OCI-LY7 (cell line): ENCODE results near the gene SKIC3. TPM values are rescaled to one million over a fixed set of nuclear protein-coding genes. Genes with fewer than 3 reads are reported as not detected.

Source experiments
- BruUV-seq: library from RNA; stranded (reverse); fragments of 400-500 nt; replicated peaks from 2 replicates; lab custom pipeline; 2021; lab: Mats Ljungman, UMichigan
- CTCF ChIA-PET: fragments of 300-600 bp; sonication (Branson Sonifier 250); formaldehyde crosslinking; loops from one replicate; lab custom pipeline; 2022; ENCODE audit warnings: antibody characterized with exemption; ENCODE audit not compliant: unreplicated experiment; lab: Charles Lee
- POLR2A ChIA-PET: fragments of 300-600 bp; sonication (Branson Sonifier 250); formaldehyde crosslinking; loops from one replicate; lab custom pipeline; 2022; ENCODE audit warnings: antibody characterized with exemption; lab: Charles Lee
- DNase-seq: peaks from one replicate; pipeline ENCODE4 v3.0.0-alpha.2; 2015; ENCODE audit warnings: low spot score
- H2AFZ ChIP-seq: fragments of 200-600 bp; sonication (generic), shearing (Covaris generic); 2 replicates; pipeline ENCODE4 v1.6.1; 2014; ENCODE audit warnings: mild to moderate bottlenecking, antibody characterized with exemption, low read length, moderate library complexity
- H3K27ac ChIP-seq: fragments of 200-600 bp; sonication (generic); 2 replicates; pipeline ENCODE4 v1.5.1; 2014; ENCODE audit warnings: mixed run types, low read depth, mild to moderate bottlenecking, moderate library complexity, low read length, inconsistent platforms; ENCODE audit not compliant: poor library complexity, severe bottlenecking
- H3K36me3 ChIP-seq: fragments of 200-600 bp; sonication (generic); 2 replicates; pipeline ENCODE4 v1.6.1; 2014; ENCODE audit warnings: mild to moderate bottlenecking, antibody characterized with exemption, low read length, moderate library complexity, mixed read lengths; ENCODE audit not compliant: insufficient read depth
- H3K4me1 ChIP-seq: fragments of 200-600 bp; sonication (generic); 2 replicates; pipeline ENCODE4 v1.5.1; 2014; ENCODE audit warnings: mild to moderate bottlenecking, low read length; ENCODE audit not compliant: insufficient read depth, poor library complexity, severe bottlenecking
- H3K4me2 ChIP-seq: fragments of 200-600 bp; sonication (generic); 2 replicates; pipeline ENCODE4 v1.6.1; 2014; ENCODE audit warnings: mild to moderate bottlenecking, low read length
- H3K4me3 ChIP-seq: fragments of 200-600 bp; sonication (generic); 2 replicates; pipeline ENCODE4 v1.5.1; 2014; ENCODE audit warnings: mild to moderate bottlenecking, low read depth, low read length; ENCODE audit not compliant: poor library complexity, severe bottlenecking
- H3K79me2 ChIP-seq: fragments of 200-600 bp; sonication (generic); 2 replicates; pipeline ENCODE4 v1.6.1; 2016; ENCODE audit warnings: low read depth, mild to moderate bottlenecking, low read length, moderate library complexity, mixed read lengths; ENCODE audit not compliant: insufficient read depth
- H3K9me2 ChIP-seq: fragments of 200-600 bp; sonication (generic); 2 replicates; pipeline ENCODE4 v1.6.1; 2016; ENCODE audit warnings: mild to moderate bottlenecking, low read length, mixed read lengths; ENCODE audit not compliant: insufficient read depth
- H3K9me3 ChIP-seq: fragments of 200-600 bp; sonication (generic); 2 replicates; pipeline ENCODE4 v1.6.1; 2014; ENCODE audit warnings: mild to moderate bottlenecking, mixed run types, low read length, mixed read lengths
- H4K20me1 ChIP-seq: fragments of 200-600 bp; sonication (generic); 2 replicates; pipeline ENCODE4 v1.6.1; 2014; ENCODE audit warnings: mild to moderate bottlenecking, antibody characterized with exemption, low read length, moderate library complexity, mixed read lengths; ENCODE audit not compliant: insufficient read depth
- EZH2phosphoT487 ChIP-seq: fragments of 200-600 bp; sonication (generic); IDR thresholded peaks from 2 replicates; pipeline ENCODE4 v1.6.1; 2018; ENCODE audit warnings: low read depth, borderline replicate concordance, mild to moderate bottlenecking, mixed run types, antibody characterized with exemption, low read length, moderate library complexity, mixed read lengths
- intact Hi-C: fragments of 100-400 bp; cut with micrococcal nuclease; formaldehyde crosslinking; loops from one replicate; pipeline ENCODE4 v1.10.0; 2022; ENCODE audit not compliant: unreplicated experiment
- total RNA-seq, 2 experiments: library from RNA; depleted of rRNA in 1 of 2; stranded (reverse); fragments of >200 nt in 1 of 2; shearing (Covaris generic) in 1 of 2; gene quantifications; 2 replicates each; pipeline ENCODE4 v1.2.3, GENCODE V29; 2014 to 2022
- TF ChIP-seq, protein P1 (sequence below): fragments of 200-600 bp; sonication (generic); conservative IDR thresholded peaks from 2 replicates; pipeline ENCODE4 v1.5.1; 2014; ENCODE audit warnings: mild to moderate bottlenecking, antibody characterized with exemption, low read length, moderate library complexity, mixed read lengths

SKIC3 gene
- total RNA-seq, 2 experiments from 2014 or later: 55.4 to 73.9 TPM

DNA sequence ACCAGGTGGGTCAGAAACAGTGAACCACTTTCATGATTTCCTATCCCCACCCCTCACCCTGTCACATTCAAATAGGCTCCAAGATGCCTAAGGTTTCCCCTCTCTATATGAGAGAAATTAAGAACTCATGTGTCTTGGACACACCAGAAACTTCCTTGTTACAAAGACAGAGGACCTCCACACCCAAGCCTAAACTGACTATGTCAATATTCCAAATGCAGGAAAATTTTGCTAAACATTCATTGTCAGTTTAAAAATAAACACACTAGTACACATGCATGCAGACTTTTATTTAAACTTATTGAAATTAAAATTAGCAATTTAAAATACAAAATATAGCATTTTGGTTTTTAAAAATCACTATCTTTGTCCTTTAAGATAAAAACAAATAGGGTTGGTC is 26.2 kb downstream of the SKIC3 start:
- Histone ChIP-seq H4K20me1 (no peaks in the 10 kb centered on the region), H3K79me2 (no peaks in the 10 kb centered on the region), H3K9me3 (no peaks in the 10 kb centered on the region), H3K27ac (no peak overlapping the region), H3K4me3 (no peak overlapping the region), H3K9me2 (no peaks in the 10 kb centered on the region), H3K4me1 (peaks cover 7% of the 10 kb centered on the region), H2AFZ (no peak overlapping the region), H3K36me3 (peaks cover 83% of the 10 kb centered on the region), H3K4me2 (no peak overlapping the region)
- intact Hi-C loops: no loop called here
- TF ChIP-seq EZH2phosphoT487: no peak
- TF ChIP-seq, protein P1, sequence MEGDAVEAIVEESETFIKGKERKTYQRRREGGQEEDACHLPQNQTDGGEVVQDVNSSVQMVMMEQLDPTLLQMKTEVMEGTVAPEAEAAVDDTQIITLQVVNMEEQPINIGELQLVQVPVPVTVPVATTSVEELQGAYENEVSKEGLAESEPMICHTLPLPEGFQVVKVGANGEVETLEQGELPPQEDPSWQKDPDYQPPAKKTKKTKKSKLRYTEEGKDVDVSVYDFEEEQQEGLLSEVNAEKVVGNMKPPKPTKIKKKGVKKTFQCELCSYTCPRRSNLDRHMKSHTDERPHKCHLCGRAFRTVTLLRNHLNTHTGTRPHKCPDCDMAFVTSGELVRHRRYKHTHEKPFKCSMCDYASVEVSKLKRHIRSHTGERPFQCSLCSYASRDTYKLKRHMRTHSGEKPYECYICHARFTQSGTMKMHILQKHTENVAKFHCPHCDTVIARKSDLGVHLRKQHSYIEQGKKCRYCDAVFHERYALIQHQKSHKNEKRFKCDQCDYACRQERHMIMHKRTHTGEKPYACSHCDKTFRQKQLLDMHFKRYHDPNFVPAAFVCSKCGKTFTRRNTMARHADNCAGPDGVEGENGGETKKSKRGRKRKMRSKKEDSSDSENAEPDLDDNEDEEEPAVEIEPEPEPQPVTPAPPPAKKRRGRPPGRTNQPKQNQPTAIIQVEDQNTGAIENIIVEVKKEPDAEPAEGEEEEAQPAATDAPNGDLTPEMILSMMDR: no peak
- POLR2A ChIA-PET: interaction anchor here (0.7 kb wide), 1 partner anchor 23 kb away, joined by 4 read pairs; no protein-coding TSS in a partner anchor
- CTCF ChIA-PET: no interaction called here
- no peak for DNase-seq
- no TSS peak for BruUV-seq

DNA sequence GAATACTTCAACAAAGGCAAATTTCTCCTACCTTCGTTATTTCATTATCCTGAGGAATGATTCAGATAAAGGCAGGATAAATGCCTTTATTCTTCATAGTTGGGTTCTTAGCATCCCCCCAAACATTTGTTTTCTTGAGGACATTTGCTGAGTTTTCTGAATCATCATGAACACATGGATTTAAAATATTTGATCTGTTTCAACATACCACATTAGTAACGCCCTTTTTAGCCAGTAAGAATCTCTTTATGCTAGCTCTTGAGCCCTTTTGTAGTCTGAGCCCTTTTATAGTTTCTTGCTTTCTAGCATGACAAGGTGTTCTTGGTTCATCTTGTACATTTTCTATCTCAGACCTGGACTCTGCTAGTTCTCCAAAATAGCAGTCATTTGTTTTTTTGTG is 27.9 kb downstream of the SKIC3 start:
- no TSS peak for BruUV-seq
- no peaks in the 10 kb centered on the region for H3K9me3 ChIP-seq
- H3K4me1 ChIP-seq: peaks cover 7% of the 10 kb centered on the region
- peaks cover 86% of the 10 kb centered on the region for H3K36me3 ChIP-seq
- no peaks in the 10 kb centered on the region for H3K79me2 ChIP-seq
- intact Hi-C loops: no loop called here
- no peak for DNase-seq
- POLR2A ChIA-PET: no interaction called here
- CTCF ChIA-PET: no interaction called here
- TF ChIP-seq, protein P1: no peak
- no peak for TF ChIP-seq EZH2phosphoT487
- no peak overlapping the region for H3K4me3 ChIP-seq
- no peak overlapping the region for H3K27ac ChIP-seq
- H4K20me1 ChIP-seq: no peaks in the 10 kb centered on the region
- H3K4me2 ChIP-seq: no peak overlapping the region
- H2AFZ ChIP-seq: no peak overlapping the region
- no peaks in the 10 kb centered on the region for H3K9me2 ChIP-seq

DNA sequence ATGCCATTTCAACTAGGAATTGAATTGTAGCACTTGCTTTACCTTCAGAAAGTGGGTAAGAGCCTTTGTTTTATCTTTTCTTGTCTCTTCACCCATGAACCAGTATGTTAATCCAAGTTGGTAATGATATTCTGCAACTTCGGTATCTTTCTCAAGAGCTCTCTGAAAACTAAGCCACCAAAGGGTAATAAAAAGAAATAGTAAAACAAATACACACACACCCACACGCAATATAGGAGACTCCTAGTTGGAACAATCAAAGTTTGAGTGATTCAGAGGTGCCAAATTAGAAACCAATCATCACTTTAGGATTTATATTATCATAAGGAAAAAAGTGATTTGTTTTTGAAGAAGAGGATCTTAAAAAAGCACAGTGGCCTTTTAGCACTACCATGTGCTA is 30.4 kb downstream of the SKIC3 start:
- H3K36me3 ChIP-seq: peaks cover 87% of the 10 kb centered on the region

More for the DNA sequence above, 30.4 kb downstream of the SKIC3 start:
- no peak for DNase-seq
- intact Hi-C loops: no loop called here
- H4K20me1 ChIP-seq: no peaks in the 10 kb centered on the region
- CTCF ChIA-PET: no interaction called here
- POLR2A ChIA-PET: interaction anchor here (0.6 to 1.2 kb wide), 3 partner anchors 10 to 226 kb away, joined by 3 to 5 read pairs (median 3); no protein-coding TSS in a partner anchor
- no peak overlapping the region for H3K4me2 ChIP-seq
- no peak overlapping the region for H3K27ac ChIP-seq
- no peaks in the 10 kb centered on the region for H3K9me3 ChIP-seq
- H3K9me2 ChIP-seq: no peaks in the 10 kb centered on the region
- no peak overlapping the region for H2AFZ ChIP-seq
- no peaks in the 10 kb centered on the region for H3K4me1 ChIP-seq
- no peaks in the 10 kb centered on the region for H3K79me2 ChIP-seq
- TF ChIP-seq EZH2phosphoT487: no peak
- TF ChIP-seq, protein P1: no peak
- H3K4me3 ChIP-seq: no peak overlapping the region
- no TSS peak for BruUV-seq
